ENCODE measurements around the gene C11orf86. TPM values are rescaled to one million over a fixed set of nuclear protein-coding genes. Genes with fewer than 3 reads are reported as not detected.

Gene C11orf86
- total RNA-seq, 1 experiment from 2014 or later = 0.25 TPM

GRCh38 chr11:67006029-67006884 is 31.2 kb downstream of the C11orf86 start:
- peak overlapping the region; percentile 77 for H3K4me2 ChIP-seq (ENCODE audit: low read length)
- POLR2A ChIA-PET = interaction anchor here (0.6 to 1.1 kb wide), 3 partner anchors 17 to 75 kb away, joined by 3 to 5 read pairs (median 4); no protein-coding TSS in a partner anchor
- H3K4me1 ChIP-seq (ENCODE audit: control insufficient read depth in 1 of 2, insufficient read depth in 2 of 2, low read length in 2 of 2) = peaks cover 5 to 13% of the 10 kb centered on the region in 2 experiments; a peak in 3 of 4 replicates
- ATAC-seq = peak; percentile 95
- RAD21 ChIA-PET (ENCODE audit: low non-redundant PET in 1 of 2, low total read pairs in 2 of 2, uncharacterized antibody in 2 of 2, unreplicated experiment in 2 of 2) = no interaction called here
- no TSS peak for BruUV-seq (replicated peaks)
- no peaks in the 10 kb centered on the region for H3K27me3 ChIP-seq (ENCODE audit: insufficient read depth, low read length)
- no peaks in the 10 kb centered on the region for H3K36me3 ChIP-seq (ENCODE audit: control insufficient read depth in 1 of 2, insufficient read depth in 2 of 2, low read length in 2 of 2)
- TF ChIP-seq TCF7L2 (IDR thresholded peaks at IDR 0.05; ENCODE audit: borderline replicate concordance, extremely low read depth, insufficient read depth, insufficient read length) = no peak
- peak; percentile 50; the same call in 1 of the 2 replicates for TF ChIP-seq SP1 (IDR thresholded peaks at IDR 0.05; ENCODE audit: low read depth)
- TF ChIP-seq POLR2A (IDR thresholded peaks at IDR 0.05; ENCODE audit: borderline replicate concordance, extremely low read depth, insufficient read depth, insufficient read length) = peak; percentile 28
- peak; percentile 92 for TF ChIP-seq YY1 (IDR thresholded peaks at IDR 0.05; ENCODE audit: extremely low read depth, insufficient replicate concordance, low read depth, low read length)
- TF ChIP-seq ZNF274 (IDR thresholded peaks at IDR 0.05; ENCODE audit: low read depth, low read length) = no peak
- no peak for TF ChIP-seq ZFX (IDR thresholded peaks at IDR 0.05)
- CTCF ChIA-PET = interaction anchor here (0.5 to 1.1 kb wide), 2 partner anchors 16 to 30 kb away, joined by 3 to 4 read pairs; no protein-coding TSS in a partner anchor
- no peaks in the 10 kb centered on the region for H3K79me2 ChIP-seq (ENCODE audit: insufficient read depth, low read length)
- peak; percentile 62 for DNase-seq (ENCODE audit: low read depth, low spot score)
- H3K9me3 ChIP-seq (ENCODE audit: control insufficient read depth in 1 of 2, insufficient read depth in 1 of 2, low read depth in 1 of 2, low read length in 2 of 2) = no peaks in the 10 kb centered on the region
- H3K9ac ChIP-seq (ENCODE audit: low read length) = peak overlapping the region; percentile 43
- intact Hi-C loops (cut with micrococcal nuclease) = no loop called here
- peak overlapping the region; percentile 55 for H3K27ac ChIP-seq (ENCODE audit: low read depth, low read length)
- peak overlapping the region; percentile 92 for H2AFZ ChIP-seq (ENCODE audit: low read depth, low read length, poor library complexity, severe bottlenecking)
- H3K4me3 ChIP-seq (replicated peaks in 1 of 2; ENCODE audit: low read depth in 1 of 2, low read length in 2 of 2) = peak overlapping the region; percentile 37 to 49
- H3K9me2 ChIP-seq (ENCODE audit: insufficient read depth) = no peaks in the 10 kb centered on the region
- H4K20me1 ChIP-seq (ENCODE audit: insufficient read depth) = no peaks in the 10 kb centered on the region

DNA sequence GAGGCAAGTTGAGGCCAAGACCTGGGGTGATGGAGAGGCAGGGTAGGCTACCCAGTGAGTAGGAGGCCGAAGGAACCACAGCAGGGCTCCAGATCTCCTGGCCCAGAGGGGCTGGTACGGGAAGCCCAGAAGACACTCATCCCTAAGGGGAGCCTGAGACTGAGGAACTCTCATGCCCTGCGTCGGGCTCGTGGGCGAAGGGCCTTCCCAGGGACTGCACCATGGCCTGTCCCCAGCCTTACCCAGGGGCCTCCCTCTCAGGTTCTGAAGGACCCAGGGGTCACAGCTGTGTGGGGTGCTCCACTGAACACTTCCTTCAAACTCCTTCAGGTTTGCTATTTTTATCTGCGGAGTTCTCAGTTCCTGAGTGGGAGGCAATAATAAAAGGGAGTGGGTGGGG is 32.0 kb downstream of the C11orf86 start:
- ChIA-PET CTCF (interaction anchor here (0.5 to 1.1 kb wide), 2 partner anchors 15 to 31 kb away, joined by 3 to 4 read pairs; no protein-coding TSS in a partner anchor), POLR2A (interaction anchor here (0.9 to 1.1 kb wide), 2 partner anchors 18 to 74 kb away, joined by 3 to 5 read pairs; no protein-coding TSS in a partner anchor), RAD21 (ENCODE audit: low non-redundant PET in 1 of 2, low total read pairs in 2 of 2, uncharacterized antibody in 2 of 2, unreplicated experiment in 2 of 2) (no interaction called here)
- intact Hi-C loops (cut with micrococcal nuclease) = no loop called here
- H3K4me2 ChIP-seq (ENCODE audit: low read length) = peak overlapping the region; percentile 77
- H3K27ac ChIP-seq (ENCODE audit: low read depth, low read length) = peak overlapping the region; percentile 55
- 0 out of 2 replicates have a peak, but pooled peaks have one; percentile 13 for ATAC-seq
- H3K9me3 ChIP-seq (ENCODE audit: control insufficient read depth in 1 of 2, insufficient read depth in 1 of 2, low read depth in 1 of 2, low read length in 2 of 2) = no peaks in the 10 kb centered on the region
- no peaks in the 10 kb centered on the region for H3K9me2 ChIP-seq (ENCODE audit: insufficient read depth)
- 0 out of 4 replicates have a peak overlapping the region, but pooled peaks of 1 of the 2 experiments have one; percentile 49 for H3K4me3 ChIP-seq (replicated peaks in 1 of 2; ENCODE audit: low read depth in 1 of 2, low read length in 2 of 2)
- no peaks in the 10 kb centered on the region for H3K36me3 ChIP-seq (ENCODE audit: control insufficient read depth in 1 of 2, insufficient read depth in 2 of 2, low read length in 2 of 2)
- peak overlapping the region; percentile 35 for H2AFZ ChIP-seq (ENCODE audit: low read depth, low read length, poor library complexity, severe bottlenecking)
- no peak for DNase-seq (ENCODE audit: low read depth, low spot score)
- BruUV-seq (replicated peaks) = TSS peak; percentile 94
- H4K20me1 ChIP-seq (ENCODE audit: insufficient read depth) = no peaks in the 10 kb centered on the region
- H3K27me3 ChIP-seq (ENCODE audit: insufficient read depth, low read length) = no peaks in the 10 kb centered on the region
- no peaks in the 10 kb centered on the region for H3K79me2 ChIP-seq (ENCODE audit: insufficient read depth, low read length)
- peaks cover 5 to 13% of the 10 kb centered on the region in 2 experiments; a peak in 3 of 4 replicates for H3K4me1 ChIP-seq (ENCODE audit: control insufficient read depth in 1 of 2, insufficient read depth in 2 of 2, low read length in 2 of 2)
- peak overlapping the region; percentile 43; the same call in 1 of the 2 replicates for H3K9ac ChIP-seq (ENCODE audit: low read length)
- TF ChIP-seq YY1 (IDR thresholded peaks at IDR 0.05; ENCODE audit: extremely low read depth, insufficient replicate concordance, low read depth, low read length) (no peak), EZH2phosphoT487 (IDR thresholded peaks at IDR 0.05; ENCODE audit: borderline replicate concordance) (no peak), REST (IDR thresholded peaks at IDR 0.05; ENCODE audit: low read depth) (no peak)
- TF ChIP-seq, protein P1, sequence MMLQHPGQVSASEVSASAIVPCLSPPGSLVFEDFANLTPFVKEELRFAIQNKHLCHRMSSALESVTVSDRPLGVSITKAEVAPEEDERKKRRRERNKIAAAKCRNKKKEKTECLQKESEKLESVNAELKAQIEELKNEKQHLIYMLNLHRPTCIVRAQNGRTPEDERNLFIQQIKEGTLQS (IDR thresholded peaks at IDR 0.05) = no peak
- TF ChIP-seq, protein P2, sequence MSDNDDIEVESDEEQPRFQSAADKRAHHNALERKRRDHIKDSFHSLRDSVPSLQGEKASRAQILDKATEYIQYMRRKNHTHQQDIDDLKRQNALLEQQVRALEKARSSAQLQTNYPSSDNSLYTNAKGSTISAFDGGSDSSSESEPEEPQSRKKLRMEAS (IDR thresholded peaks at IDR 0.05) = no peak
